GM18858 (cell line): ENCODE data around the gene TTLL5.
A peak's percentile ranks its signal among the peaks of the same experiment; 100 is the strongest.

Experiments
- ATAC-seq: cut with Tn5 transposase; IDR thresholded peaks from one replicate; pipeline ENCODE4 v1.9.1; 2021; ENCODE audit not compliant: unreplicated experiment

The TTLL5 gene

GRCh38 chr14:75660630-75661498 lies at the start of gene TTLL5, which contains the start of gene ERG28:
TSS of gene TTLL5 (plus strand) at chr14:75661246. CDS start at chr14:75663150, 1,904 bp downstream.
TSS of gene ERG28 (minus strand) at chr14:75660876. CDS start at chr14:75657502, 3,374 bp downstream.
- ATAC-seq = peak; percentile 90

GRCh38 chr14:75612157-75612556 lies 48.9 kb upstream of the TTLL5 start:
- no peak for ATAC-seq

GRCh38 chr14:75614179-75614578 lies 46.9 kb upstream of the TTLL5 start:
- ATAC-seq = no peak

GRCh38 chr14:75615200-75615599 lies 45.8 kb upstream of the TTLL5 start:
- ATAC-seq = no peak

GRCh38 chr14:75619548-75619947 lies 41.5 kb upstream of the TTLL5 start:
- no peak for ATAC-seq

GRCh38 chr14:75625034-75625433 lies 36.0 kb upstream of the TTLL5 start:
- no peak for ATAC-seq

- ATAC-seq = no peak
Observed at GRCh38 chr14:75626396-75626795, 34.6 kb upstream of the TTLL5 start.

GRCh38 chr14:75626863-75627262 lies 34.2 kb upstream of the TTLL5 start:
- no peak for ATAC-seq

GRCh38 chr14:75627406-75627805 lies 33.6 kb upstream of the TTLL5 start:
- no peak for ATAC-seq

- ATAC-seq = no peak
Observed at GRCh38 chr14:75628816-75629215, 32.2 kb upstream of the TTLL5 start.

GRCh38 chr14:75630695-75631452 lies 30.2 kb upstream of the TTLL5 start:
- ATAC-seq = no peak

- ATAC-seq = no peak
Observed at GRCh38 chr14:75631453-75631831, 29.6 kb upstream of the TTLL5 start.

GRCh38 chr14:75634848-75635247 lies 26.2 kb upstream of the TTLL5 start:
- ATAC-seq = no peak

- ATAC-seq = no peak
Observed at GRCh38 chr14:75636100-75636692, 24.9 kb upstream of the TTLL5 start.

GRCh38 chr14:75640876-75641275 lies 20.2 kb upstream of the TTLL5 start:
- no peak for ATAC-seq

GRCh38 chr14:75643985-75644384 lies 17.1 kb upstream of the TTLL5 start:
- no peak for ATAC-seq

- ATAC-seq = no peak
Observed at GRCh38 chr14:75645056-75645455, 16.0 kb upstream of the TTLL5 start.

GRCh38 chr14:75646762-75647161 lies 14.3 kb upstream of the TTLL5 start:
- ATAC-seq = no peak

- no peak for ATAC-seq
Observed at GRCh38 chr14:75647640-75648039, 13.4 kb upstream of the TTLL5 start.

- ATAC-seq = no peak
Observed at GRCh38 chr14:75648066-75648838, 12.8 kb upstream of the TTLL5 start.

GRCh38 chr14:75649337-75649736 lies 11.7 kb upstream of the TTLL5 start:
- no peak for ATAC-seq
